K562 (cell line): ENCODE measurements around the gene HMCN1. TPM values are rescaled to one million over a fixed set of nuclear protein-coding genes. Genes with fewer than 3 reads are reported as not detected.

Source experiments
- CEBPZ ChIP-seq: fragments of 150-350 bp; IDR thresholded peaks from 2 replicates; pipeline ENCODE4 v1.6.1; 2014; ENCODE audit warnings: low read depth, mild to moderate bottlenecking, low read length, borderline replicate concordance
- EWSR1 ChIP-seq: fragments of 450-650 bp; IDR thresholded peaks from 2 replicates; pipeline ENCODE4 v1.6.1; 2018; ENCODE audit warnings: borderline replicate concordance, mild to moderate bottlenecking, low read depth, moderate library complexity; ENCODE audit not compliant: partially characterized antibody
- polyA plus RNA-seq, 8 experiments: library from polyadenylated mRNA; depleted of rRNA in 4 of 8; stranded (reverse) in 5 of 8; unstranded in 3 of 8; fragments of >200 nt; fragmentation: Nextera tagmentation in 2 of 8; fragmentation: Illumina TruSeq in 1 of 8; extraction: Ambion mirVana in 2 of 8; extraction: Trizol in 1 of 8; gene quantifications; 2 replicates each; pipeline versions ENCODE4 v1.2.1 to v1.2.3, GENCODE V29; 2011 to 2014; ENCODE audit warnings: inconsistent platforms in 1 of 8, missing spikeins in 1 of 8
- total RNA-seq, 7 experiments: library from RNA; depleted of rRNA in 6 of 7; stranded (reverse); fragments of >200 nt in 6 of 7; fragmentation: Illumina TruSeq in 2 of 7; extraction: Trizol in 2 of 7; gene quantifications; 2 replicates each; pipeline versions ENCODE4 v1.2.1 to v1.2.3, GENCODE V29; 2011 to 2021; ENCODE audit warnings: low replicate concordance in 1 of 7
- TF ChIP-seq, protein P1 (sequence below): fragments of 250-450 bp; sonication (Bioruptor Pico); IDR thresholded peaks from 2 replicates; pipeline ENCODE4 v1.4.0; 2020

Gene HMCN1
- total and polyA plus RNA-seq, 9 of the 15 experiments (the other 6 are each of a cell fraction or from before 2014, with no cell fraction given), result 0.07 to 0.36 (median 0.21) TPM

DNA sequence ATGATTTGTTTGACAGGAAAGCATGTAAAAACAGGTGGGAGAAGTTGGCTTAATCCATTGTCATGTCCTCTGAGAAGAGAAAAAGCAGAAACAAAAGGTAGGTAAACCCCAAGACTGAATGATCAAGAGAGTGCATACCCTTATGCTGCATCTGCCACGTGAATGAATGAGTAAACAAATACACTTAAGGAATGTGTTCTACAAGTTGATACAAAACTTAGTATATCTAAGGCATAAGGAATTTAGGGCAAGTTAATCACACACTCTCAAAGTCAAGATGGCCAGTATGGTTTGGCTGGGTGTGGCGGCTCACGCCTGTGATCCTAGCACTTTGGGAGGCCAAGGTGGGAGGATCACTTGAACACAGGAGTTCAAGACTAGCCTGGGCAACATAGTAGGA lies 34.2 kb downstream of the HMCN1 start (continued):
- TF ChIP-seq CEBPZ (no peak), EWSR1 (no peak)
- TF ChIP-seq, protein P1, sequence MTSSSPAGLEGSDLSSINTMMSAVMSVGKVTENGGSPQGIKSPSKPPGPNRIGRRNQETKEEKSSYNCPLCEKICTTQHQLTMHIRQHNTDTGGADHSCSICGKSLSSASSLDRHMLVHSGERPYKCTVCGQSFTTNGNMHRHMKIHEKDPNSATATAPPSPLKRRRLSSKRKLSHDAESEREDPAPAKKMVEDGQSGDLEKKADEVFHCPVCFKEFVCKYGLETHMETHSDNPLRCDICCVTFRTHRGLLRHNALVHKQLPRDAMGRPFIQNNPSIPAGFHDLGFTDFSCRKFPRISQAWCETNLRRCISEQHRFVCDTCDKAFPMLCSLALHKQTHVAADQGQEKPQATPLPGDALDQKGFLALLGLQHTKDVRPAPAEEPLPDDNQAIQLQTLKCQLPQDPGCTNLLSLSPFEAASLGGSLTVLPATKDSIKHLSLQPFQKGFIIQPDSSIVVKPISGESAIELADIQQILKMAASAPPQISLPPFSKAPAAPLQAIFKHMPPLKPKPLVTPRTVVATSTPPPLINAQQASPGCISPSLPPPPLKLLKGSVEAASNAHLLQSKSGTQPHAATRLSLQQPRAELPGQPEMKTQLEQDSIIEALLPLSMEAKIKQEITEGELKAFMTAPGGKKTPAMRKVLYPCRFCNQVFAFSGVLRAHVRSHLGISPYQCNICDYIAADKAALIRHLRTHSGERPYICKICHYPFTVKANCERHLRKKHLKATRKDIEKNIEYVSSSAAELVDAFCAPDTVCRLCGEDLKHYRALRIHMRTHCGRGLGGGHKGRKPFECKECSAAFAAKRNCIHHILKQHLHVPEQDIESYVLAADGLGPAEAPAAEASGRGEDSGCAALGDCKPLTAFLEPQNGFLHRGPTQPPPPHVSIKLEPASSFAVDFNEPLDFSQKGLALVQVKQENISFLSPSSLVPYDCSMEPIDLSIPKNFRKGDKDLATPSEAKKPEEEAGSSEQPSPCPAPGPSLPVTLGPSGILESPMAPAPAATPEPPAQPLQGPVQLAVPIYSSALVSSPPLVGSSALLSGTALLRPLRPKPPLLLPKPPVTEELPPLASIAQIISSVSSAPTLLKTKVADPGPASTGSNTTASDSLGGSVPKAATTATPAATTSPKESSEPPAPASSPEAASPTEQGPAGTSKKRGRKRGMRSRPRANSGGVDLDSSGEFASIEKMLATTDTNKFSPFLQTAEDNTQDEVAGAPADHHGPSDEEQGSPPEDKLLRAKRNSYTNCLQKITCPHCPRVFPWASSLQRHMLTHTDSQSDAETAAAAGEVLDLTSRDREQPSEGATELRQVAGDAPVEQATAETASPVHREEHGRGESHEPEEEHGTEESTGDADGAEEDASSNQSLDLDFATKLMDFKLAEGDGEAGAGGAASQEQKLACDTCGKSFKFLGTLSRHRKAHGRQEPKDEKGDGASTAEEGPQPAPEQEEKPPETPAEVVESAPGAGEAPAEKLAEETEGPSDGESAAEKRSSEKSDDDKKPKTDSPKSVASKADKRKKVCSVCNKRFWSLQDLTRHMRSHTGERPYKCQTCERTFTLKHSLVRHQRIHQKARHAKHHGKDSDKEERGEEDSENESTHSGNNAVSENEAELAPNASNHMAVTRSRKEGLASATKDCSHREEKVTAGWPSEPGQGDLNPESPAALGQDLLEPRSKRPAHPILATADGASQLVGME (CRISPR knock-in tag), result no peak
